ENCODE data around the gene CPA2. TPM values are rescaled to one million over a fixed set of nuclear protein-coding genes. Genes with fewer than 3 reads are reported as not detected.

CPA2 gene
- total RNA-seq (1 to 10 TPM in 3 of 5 donors, not detected in 2; 1.7 to 3.1 (median 2.2) TPM), total RNA-seq (0 to 0.05 (median 0) reads per million in 29 experiments)
- total RNA-seq (2013) = 0.22 TPM

GRCh38 chr7:130266258-130266960, at the start of gene CPA2:
CPA2 (plus strand) TSS chr7:130266863; CDS start chr7:130266882, 19 bp downstream.
- H3K4me1 Mint-ChIP-seq = no peaks in the 10 kb centered on the region
- peaks cover 0 to 9% of the 10 kb centered on the region in 2 donors for H3K27me3 Mint-ChIP-seq
- ATAC-seq (replicated peaks in 1 of 4) (no peak), DNase-seq (no peak)
- POLR2A ChIA-PET = no interaction called here
- H3K27ac ChIP-seq (ENCODE audit: low read length) = no peak within 1 kb of the TSS
- H3K4me3 Mint-ChIP-seq = no peak within 1 kb of the TSS
- 60% methylated on average over 1 of the region's 3 CpGs for WGBS (ENCODE audit: insufficient coverage)
- CTCF ChIA-PET = no interaction called here
- no peak within 1 kb of the TSS for H3K27ac Mint-ChIP-seq
- H3K9me3 Mint-ChIP-seq = no peaks in the 10 kb centered on the region
- no peaks in the 10 kb centered on the region for H3K9me3 ChIP-seq
- H3K36me3 Mint-ChIP-seq = no peaks in the 10 kb centered on the region
- peaks cover 0 to 9% of the 10 kb centered on the region in 2 experiments for H3K27me3 ChIP-seq (replicated peaks in 1 of 2; ENCODE audit: control insufficient read depth in 2 of 2, extremely low read depth in 1 of 2, insufficient read depth in 2 of 2, low read length in 1 of 2)
- H3K4me1 ChIP-seq (ENCODE audit: control insufficient read depth in 1 of 2, extremely low read depth in 1 of 2, insufficient read depth in 2 of 2, low read length in 2 of 2) = no peaks in the 10 kb centered on the region
- no peaks in the 10 kb centered on the region for H3K36me3 ChIP-seq (ENCODE audit: control insufficient read depth in 2 of 2, extremely low read depth in 1 of 2, insufficient read depth in 1 of 2, low read length in 1 of 2)
- no peak within 1 kb of the TSS for H3K4me3 ChIP-seq (ENCODE audit: control insufficient read depth in 1 of 2, extremely low read depth in 1 of 2, low read length in 1 of 2)

- no peaks in the 10 kb centered on the region for H3K36me3 ChIP-seq (ENCODE audit: control insufficient read depth in 2 of 2, extremely low read depth in 1 of 2, insufficient read depth in 1 of 2, low read length in 1 of 2)
- CTCF ChIA-PET = interaction anchor here in 1 of 2 donors (0.9 kb wide), 1 partner anchor 26 kb away, joined by 3 read pairs; no protein-coding TSS in a partner anchor
These were observed 47.6 kb upstream of the CPA2 start for GRCh38 chr7:130218806-130219620.

GRCh38 chr7:130219871-130220270, 46.8 kb upstream of the CPA2 start:
- Histone ChIP-seq H3K4me1 (ENCODE audit: control insufficient read depth in 1 of 2, extremely low read depth in 1 of 2, insufficient read depth in 2 of 2, low read length in 2 of 2) (no peaks in the 10 kb centered on the region), H3K4me3 (ENCODE audit: control insufficient read depth in 1 of 2, extremely low read depth in 1 of 2, low read length in 1 of 2) (no peak overlapping the region), H3K36me3 (ENCODE audit: control insufficient read depth in 2 of 2, extremely low read depth in 1 of 2, insufficient read depth in 1 of 2, low read length in 1 of 2) (no peaks in the 10 kb centered on the region), H3K27me3 (replicated peaks in 1 of 2; ENCODE audit: control insufficient read depth in 2 of 2, extremely low read depth in 1 of 2, insufficient read depth in 2 of 2, low read length in 1 of 2) (peaks cover 0 to 2% of the 10 kb centered on the region in 2 experiments), H3K27ac (ENCODE audit: low read length) (no peak overlapping the region), H3K9me3 (no peaks in the 10 kb centered on the region)
- Mint-ChIP-seq H3K4me3 (no peak overlapping the region), H3K9me3 (no peaks in the 10 kb centered on the region), H3K36me3 (no peaks in the 10 kb centered on the region), H3K4me1 (no peaks in the 10 kb centered on the region), H3K27ac (no peak overlapping the region), H3K27me3 (peaks cover 0 to 7% of the 10 kb centered on the region in 2 donors)
- WGBS (ENCODE audit: insufficient coverage) = 80% methylated on average over 8 of the region's 9 CpGs
- POLR2A ChIA-PET = no interaction called here
- DNase-seq (no peak), ATAC-seq (replicated peaks in 1 of 4) (no peak)
- CTCF ChIA-PET = no interaction called here

More at GRCh38 chr7:130218806-130219620, 47.6 kb upstream of the CPA2 start:
- Mint-ChIP-seq H3K27ac (no peak overlapping the region), H3K9me3 (no peaks in the 10 kb centered on the region), H3K36me3 (no peaks in the 10 kb centered on the region), H3K4me1 (no peaks in the 10 kb centered on the region), H3K4me3 (no peak overlapping the region), H3K27me3 (peaks cover 3 to 9% of the 10 kb centered on the region in 2 donors)
- DNase-seq (no peak), ATAC-seq (replicated peaks in 1 of 4) (no peak)
- POLR2A ChIA-PET = interaction anchor here (0.6 to 0.7 kb wide), 3 partner anchors 284 to 1198 kb away, joined by 3 to 4 read pairs (median 4); no protein-coding TSS in a partner anchor
- peaks cover 0 to under 1% of the 10 kb centered on the region in 2 experiments for H3K27me3 ChIP-seq (replicated peaks in 1 of 2; ENCODE audit: control insufficient read depth in 2 of 2, extremely low read depth in 1 of 2, insufficient read depth in 2 of 2, low read length in 1 of 2)
- H3K27ac ChIP-seq (ENCODE audit: low read length) = no peak overlapping the region
- no peaks in the 10 kb centered on the region for H3K4me1 ChIP-seq (ENCODE audit: control insufficient read depth in 1 of 2, extremely low read depth in 1 of 2, insufficient read depth in 2 of 2, low read length in 2 of 2)
- no peaks in the 10 kb centered on the region for H3K9me3 ChIP-seq
- WGBS (ENCODE audit: insufficient coverage) = 92% methylated on average over 2 of the region's 5 CpGs
- H3K4me3 ChIP-seq (ENCODE audit: control insufficient read depth in 1 of 2, extremely low read depth in 1 of 2, low read length in 1 of 2) = no peak overlapping the region

GRCh38 chr7:130221746-130222145, 44.9 kb upstream of the CPA2 start:
- no peak overlapping the region for H3K4me3 Mint-ChIP-seq
- Histone ChIP-seq H3K4me1 (ENCODE audit: control insufficient read depth in 1 of 2, extremely low read depth in 1 of 2, insufficient read depth in 2 of 2, low read length in 2 of 2) (no peaks in the 10 kb centered on the region), H3K36me3 (ENCODE audit: control insufficient read depth in 2 of 2, extremely low read depth in 1 of 2, insufficient read depth in 1 of 2, low read length in 1 of 2) (no peaks in the 10 kb centered on the region), H3K27ac (ENCODE audit: low read length) (no peak overlapping the region), H3K4me3 (ENCODE audit: control insufficient read depth in 1 of 2, extremely low read depth in 1 of 2, low read length in 1 of 2) (no peak overlapping the region), H3K27me3 (replicated peaks in 1 of 2; ENCODE audit: control insufficient read depth in 2 of 2, extremely low read depth in 1 of 2, insufficient read depth in 2 of 2, low read length in 1 of 2) (peaks cover 0 to 2% of the 10 kb centered on the region in 2 experiments), H3K9me3 (no peaks in the 10 kb centered on the region)
- 97% methylated on average over 3 of the region's 4 CpGs for WGBS (ENCODE audit: insufficient coverage)
- ATAC-seq (replicated peaks in 1 of 4) (no peak), DNase-seq (no peak)
- H3K4me1 Mint-ChIP-seq = no peaks in the 10 kb centered on the region
- POLR2A ChIA-PET = no interaction called here
- H3K27ac Mint-ChIP-seq = no peak overlapping the region
- CTCF ChIA-PET = no interaction called here
- no peaks in the 10 kb centered on the region for H3K9me3 Mint-ChIP-seq
- H3K27me3 Mint-ChIP-seq = peaks cover 0 to 7% of the 10 kb centered on the region in 2 donors
- H3K36me3 Mint-ChIP-seq = no peaks in the 10 kb centered on the region

- Mint-ChIP-seq H3K27me3 (peaks cover 0 to 7% of the 10 kb centered on the region in 2 donors), H3K27ac (no peak overlapping the region), H3K4me1 (no peaks in the 10 kb centered on the region), H3K4me3 (no peak overlapping the region), H3K9me3 (no peaks in the 10 kb centered on the region), H3K36me3 (no peaks in the 10 kb centered on the region)
- no peak for ATAC-seq (replicated peaks in 1 of 4)
- Histone ChIP-seq H3K27me3 (replicated peaks in 1 of 2; ENCODE audit: control insufficient read depth in 2 of 2, extremely low read depth in 1 of 2, insufficient read depth in 2 of 2, low read length in 1 of 2) (peaks cover 0 to 2% of the 10 kb centered on the region in 2 experiments), H3K27ac (ENCODE audit: low read length) (no peak overlapping the region), H3K36me3 (ENCODE audit: control insufficient read depth in 2 of 2, extremely low read depth in 1 of 2, insufficient read depth in 1 of 2, low read length in 1 of 2) (no peaks in the 10 kb centered on the region), H3K4me1 (ENCODE audit: control insufficient read depth in 1 of 2, extremely low read depth in 1 of 2, insufficient read depth in 2 of 2, low read length in 2 of 2) (no peaks in the 10 kb centered on the region), H3K9me3 (no peaks in the 10 kb centered on the region), H3K4me3 (ENCODE audit: control insufficient read depth in 1 of 2, extremely low read depth in 1 of 2, low read length in 1 of 2) (no peak overlapping the region)
- CTCF ChIA-PET = no interaction called here
- POLR2A ChIA-PET = no interaction called here
- no peak for DNase-seq
- no CpG with 5 or more reads among the region's 1 CpG for WGBS (ENCODE audit: insufficient coverage)
These were observed 43.0 kb upstream of the CPA2 start for GRCh38 chr7:130223646-130224045.

- Histone ChIP-seq H3K4me1 (ENCODE audit: control insufficient read depth in 1 of 2, extremely low read depth in 1 of 2, insufficient read depth in 2 of 2, low read length in 2 of 2) (no peaks in the 10 kb centered on the region), H3K27me3 (replicated peaks in 1 of 2; ENCODE audit: control insufficient read depth in 2 of 2, extremely low read depth in 1 of 2, insufficient read depth in 2 of 2, low read length in 1 of 2) (peaks cover 0 to 2% of the 10 kb centered on the region in 2 experiments), H3K36me3 (ENCODE audit: control insufficient read depth in 2 of 2, extremely low read depth in 1 of 2, insufficient read depth in 1 of 2, low read length in 1 of 2) (no peaks in the 10 kb centered on the region), H3K9me3 (no peaks in the 10 kb centered on the region), H3K4me3 (ENCODE audit: control insufficient read depth in 1 of 2, extremely low read depth in 1 of 2, low read length in 1 of 2) (no peak overlapping the region), H3K27ac (ENCODE audit: low read length) (no peak overlapping the region)
- H3K27me3 Mint-ChIP-seq = peaks cover 0 to 7% of the 10 kb centered on the region in 2 donors
- ChIA-PET CTCF (interaction anchor here in 1 of 2 donors (0.8 kb wide), 1 partner anchor 16 kb away, joined by 4 read pairs; no protein-coding TSS in a partner anchor), POLR2A (no interaction called here)
- H3K36me3 Mint-ChIP-seq = no peaks in the 10 kb centered on the region
- no peak overlapping the region for H3K4me3 Mint-ChIP-seq
- no CpG with 5 or more reads among the region's 5 CpGs for WGBS (ENCODE audit: insufficient coverage)
- H3K9me3 Mint-ChIP-seq = no peaks in the 10 kb centered on the region
- H3K27ac Mint-ChIP-seq = no peak overlapping the region
- DNase-seq = no peak
- no peaks in the 10 kb centered on the region for H3K4me1 Mint-ChIP-seq
- ATAC-seq (replicated peaks in 1 of 4) = no peak
These were observed 42.5 kb upstream of the CPA2 start for GRCh38 chr7:130224210-130224609.

Data from T-cell (primary cell).